Stomach (tissue), 9 donors: ENCODE results near the gene DLG2. TPM values are rescaled to one million over a fixed set of nuclear protein-coding genes. Genes with fewer than 3 reads are reported as not detected.
A peak's percentile ranks its signal among the peaks of the same experiment; 100 is the strongest.

Experiments
- DNase-seq, 2 donors: peaks; one replicate each; pipeline versions ENCODE4 v3.0.0 to v3.0.0-alpha.2; 2013 to 2019
- H3K27ac ChIP-seq, 5 donors: fragments of 200-600 bp in 4 of 5; sonication (generic) in 4 of 5; one replicate each; pipeline ENCODE4 v1.5.1; 2013 to 2019; ENCODE audit warnings: mild to moderate bottlenecking in 1 of 5, moderate library complexity in 1 of 5
- H3K27me3 ChIP-seq, 3 donors: fragments of 200-600 bp; sonication (generic); one replicate each; pipeline ENCODE4 v1.5.1; 2017 to 2019; ENCODE audit warnings: mixed run types in 1 of 3
- H3K36me3 ChIP-seq, 4 donors: fragments of 200-600 bp; sonication (generic); 1 replicate in 3 of 4; 2 replicates in 1 of 4; pipeline ENCODE4 v1.5.1; 2016 to 2019
- H3K4me1 ChIP-seq, 4 donors: fragments of 200-600 bp; sonication (generic); one replicate each; pipeline ENCODE4 v1.5.1; 2016 to 2019
- H3K4me3 ChIP-seq, 4 donors: fragments of 200-600 bp; sonication (generic) in 3 of 4; one replicate each; pipeline ENCODE4 v1.5.1; 2016 to 2019; ENCODE audit warnings: mild to moderate bottlenecking in 1 of 4
- H3K9me3 ChIP-seq, 4 donors: fragments of 200-600 bp; sonication (generic); one replicate each; pipeline ENCODE4 v1.5.1; 2016 to 2019
- CTCF ChIP-seq, 7 experiments: fragments of 450-650 bp in 4 of 7; fragments of 200-600 bp in 3 of 7; sonication (generic) in 3 of 7; IDR thresholded peaks; one replicate each; pipeline ENCODE4 v1.5.1; 2016 to 2019; ENCODE audit warnings: antibody characterized with exemption in 7 of 7, control low read depth in 2 of 7, mild to moderate bottlenecking in 1 of 7
- EP300 ChIP-seq: sonication (generic); formaldehyde crosslinking; IDR thresholded peaks from one replicate; pipeline ENCODE4 v1.6.1; 2017; ENCODE audit warnings: antibody characterized with exemption
- POLR2A ChIP-seq, 4 donors: fragments of 450-650 bp; IDR thresholded peaks; one replicate each; pipeline ENCODE4 v1.6.1; 2016; ENCODE audit warnings: antibody characterized with exemption in 4 of 4, control low read depth in 2 of 4, mild to moderate bottlenecking in 1 of 4, moderate library complexity in 1 of 4
- POLR2AphosphoS5 ChIP-seq, 3 donors: sonication (generic); formaldehyde crosslinking; IDR thresholded peaks; one replicate each; pipeline ENCODE4 v1.6.1; 2016; ENCODE audit warnings: antibody characterized with exemption in 3 of 3
- WGBS, 5 donors: extraction: QIAGEN DNeasy Blood & Tissue Kit in 3 of 5; methylation state at CpG; one replicate each; pipeline versions ENCODE4 v1.1.5 to v1.1.7; 2013 to 2018; 5-methylcytosine and 5-hydroxymethylcytosine counted together
- intact Hi-C: fragments of 100-400 bp; cut with DNase I; formaldehyde crosslinking; loops from one replicate; pipeline ENCODE4 v1.15.1; 2023; ENCODE audit warnings: low total_unique reads
- polyA plus RNA-seq, 3 donors: library from polyadenylated mRNA; stranded (reverse); fragments of 200-250 nt; gene quantifications; one replicate each; pipeline ENCODE4 v1.2.3, GENCODE V29; 2013
- total RNA-seq, 5 donors: library from RNA; depleted of rRNA; stranded (reverse); fragments of >200 nt; gene quantifications; one replicate each; pipeline versions ENCODE4 v1.1.0 to v1.2.3, GENCODE V29; 2014 to 2016
- donor health status: healthy with polysubstance abuse.
- donor health status: Bipolar disorder and iron deficiency.
- donor health status: healthy.

Gene DLG2
- total and polyA plus RNA-seq, 8 donors, result 1.3 to 19.1 (median 3.5) TPM

- no peaks in the 10 kb centered on the region for H3K9me3 ChIP-seq
- TF ChIP-seq POLR2A (IDR thresholded peaks at IDR 0.05), result no peak
- no peak for TF ChIP-seq CTCF (IDR thresholded peaks at IDR 0.05)
- no peak for TF ChIP-seq POLR2AphosphoS5 (IDR thresholded peaks at IDR 0.05)
- TF ChIP-seq EP300, result no peak
- no peak overlapping the region for H3K4me3 ChIP-seq
- H3K36me3 ChIP-seq, result no peaks in the 10 kb centered on the region
- no peaks in the 10 kb centered on the region for H3K4me1 ChIP-seq
- intact Hi-C loops, result no loop called here
- DNase-seq, result peak in 1 of 2 donors; percentile 9
- H3K27me3 ChIP-seq, result no peaks in the 10 kb centered on the region
- H3K27ac ChIP-seq, result no peak overlapping the region
- WGBS, 5 donors, result 53 to 78% (median 62%) methylated on average over 1 of the region's 1 CpG
Measured at GRCh38 chr11:84264066-84264465, 1363.1 kb downstream of the DLG2 start.

- Histone ChIP-seq H3K4me3 (no peak overlapping the region), H3K27me3 (no peaks in the 10 kb centered on the region), H3K9me3 (no peaks in the 10 kb centered on the region), H3K36me3 (no peaks in the 10 kb centered on the region), H3K27ac (no peak overlapping the region), H3K4me1 (no peaks in the 10 kb centered on the region)
- TF ChIP-seq EP300 (no peak), POLR2AphosphoS5 (IDR thresholded peaks at IDR 0.05) (no peak), POLR2A (IDR thresholded peaks at IDR 0.05) (no peak), CTCF (IDR thresholded peaks at IDR 0.05) (peak in 1 of 7 experiments; percentile 32)
- intact Hi-C loops, result no loop called here
- peak in 1 of 2 donors; percentile 22 for DNase-seq
Measured at GRCh38 chr11:84261707-84262106, 1365.4 kb downstream of the DLG2 start.

GRCh38 chr11:84260862-84261261, 1366.3 kb downstream of the DLG2 start:
- H3K27ac ChIP-seq, result no peak overlapping the region
- no peak for TF ChIP-seq POLR2AphosphoS5 (IDR thresholded peaks at IDR 0.05)
- no peak for TF ChIP-seq EP300
- no peak for TF ChIP-seq CTCF (IDR thresholded peaks at IDR 0.05)
- no peak for TF ChIP-seq POLR2A (IDR thresholded peaks at IDR 0.05)
- no peak overlapping the region for H3K4me3 ChIP-seq
- no peaks in the 10 kb centered on the region for H3K9me3 ChIP-seq
- H3K4me1 ChIP-seq, result no peaks in the 10 kb centered on the region
- H3K36me3 ChIP-seq, result no peaks in the 10 kb centered on the region
- intact Hi-C loops, result no loop called here
- no peak for DNase-seq
- 32 to 50% (median 39%) methylated on average over 1 of the region's 1 CpG for WGBS, 5 donors
- H3K27me3 ChIP-seq, result no peaks in the 10 kb centered on the region

GRCh38 chr11:84256618-84257017, 1370.5 kb downstream of the DLG2 start:
- no peaks in the 10 kb centered on the region for H3K27me3 ChIP-seq
- no peak for TF ChIP-seq POLR2A (IDR thresholded peaks at IDR 0.05)
- TF ChIP-seq EP300, result no peak
- no peak for TF ChIP-seq POLR2AphosphoS5 (IDR thresholded peaks at IDR 0.05)
- TF ChIP-seq CTCF (IDR thresholded peaks at IDR 0.05), result no peak
- H3K9me3 ChIP-seq, result no peaks in the 10 kb centered on the region
- no peak overlapping the region for H3K27ac ChIP-seq
- intact Hi-C loops, result no loop called here
- H3K4me3 ChIP-seq, result no peak overlapping the region
- 82 to 96% (median 94%) methylated on average over 1 of the region's 1 CpG for WGBS, 5 donors
- no peak for DNase-seq
- H3K4me1 ChIP-seq, result no peaks in the 10 kb centered on the region
- no peaks in the 10 kb centered on the region for H3K36me3 ChIP-seq
